NB4 (cell line): Measurements from ENCODE around the gene COMMD4.
"Not testable (repeated sequence)": the region's sequence is repeated elsewhere in the genome, so short reads cannot be mapped to it uniquely, and the experiment has no call there.

Experiments
- DNase-seq: peaks from one replicate; pipeline ENCODE4 v3.0.0; 2010; ENCODE audit warnings: low read depth
- H3K4me3 ChIP-seq: one replicate; pipeline ENCODE4 v1.5.1; 2011; ENCODE audit warnings: mild to moderate bottlenecking, low read depth, low read length, moderate library complexity
- CTCF ChIP-seq: IDR thresholded peaks from one replicate; pipeline ENCODE4 v1.5.1; 2012; ENCODE audit warnings: low read depth, low read length
- MAX ChIP-seq: IDR thresholded peaks from 2 replicates; pipeline ENCODE4 v1.6.1; 2011; ENCODE audit warnings: low read depth, low read length
- MYC ChIP-seq: IDR thresholded peaks from 2 replicates; pipeline ENCODE4 v1.6.1; 2011; ENCODE audit warnings: low read depth, low read length
- POLR2A ChIP-seq: IDR thresholded peaks from 2 replicates; pipeline ENCODE4 v1.6.1; 2011; ENCODE audit warnings: mild to moderate bottlenecking; ENCODE audit not compliant: insufficient read length; ENCODE audit errors: extremely low read depth

COMMD4 gene

GRCh38 chr15:75371486-75371885, 35.6 kb downstream of the COMMD4 start:
- DNase-seq, result no peak
- H3K4me3 ChIP-seq, result no peak overlapping the region
- no peak for TF ChIP-seq MAX
- no peak for TF ChIP-seq MYC
- no peak for TF ChIP-seq POLR2A
- TF ChIP-seq CTCF, result no peak

- TF ChIP-seq MAX (no peak), MYC (no peak), CTCF (no peak), POLR2A (no peak)
- H3K4me3 ChIP-seq, result no peak overlapping the region
- DNase-seq, result no peak
These were observed 36.2 kb downstream of the COMMD4 start for GRCh38 chr15:75371901-75372688.

- TF ChIP-seq MYC (no peak), POLR2A (no peak), MAX (no peak), CTCF (no peak)
- DNase-seq, result no peak
- no peak overlapping the region for H3K4me3 ChIP-seq
These were observed 44.9 kb downstream of the COMMD4 start for GRCh38 chr15:75380773-75381172.

- not testable (repeated sequence) for H3K4me3 ChIP-seq, DNase-seq
These were observed 48.1 kb downstream of the COMMD4 start for GRCh38 chr15:75383986-75384385.
